Lung (tissue), 12 donors: ENCODE data around the gene ATP5MG. TPM values are rescaled to one million over a fixed set of nuclear protein-coding genes. Genes with fewer than 3 reads are reported as not detected.

Experiments used
- ATAC-seq: fragments of 200-7000 bp; cut with Tn5 transposase; one replicate; pipeline ENCODE4 v1.9.1; 2020; ENCODE audit warnings: moderate number of reproducible peaks; ENCODE audit not compliant: insufficient read depth, low FRiP score
- DNase-seq, 3 donors: peaks; one replicate each; pipeline ENCODE4 v3.0.0-alpha.2; 2013 to 2017
- H3K27ac ChIP-seq, 2 donors: one replicate each; pipeline ENCODE4 v1.5.1; 2013; ENCODE audit warnings: mild to moderate bottlenecking in 2 of 2, moderate library complexity in 2 of 2, control low read depth in 1 of 2, inconsistent platforms in 1 of 2, low read depth in 1 of 2, low read length in 1 of 2
- H3K27me3 ChIP-seq, 3 donors: one replicate each; pipeline ENCODE4 v1.5.1; 2013; ENCODE audit warnings: low read length in 2 of 3; ENCODE audit not compliant: control insufficient read depth in 3 of 3, insufficient read depth in 3 of 3
- H3K36me3 ChIP-seq, 4 donors: one replicate each; pipeline ENCODE4 v1.5.1; 2013; ENCODE audit warnings: low read length in 4 of 4, mild to moderate bottlenecking in 1 of 4, moderate library complexity in 1 of 4; ENCODE audit not compliant: control insufficient read depth in 4 of 4, insufficient read depth in 4 of 4
- H3K4me1 ChIP-seq, 5 donors: one replicate each; pipeline ENCODE4 v1.5.1; 2013; ENCODE audit warnings: low read length in 5 of 5, mild to moderate bottlenecking in 2 of 5, moderate library complexity in 1 of 5; ENCODE audit not compliant: control insufficient read depth in 5 of 5, insufficient read depth in 5 of 5
- H3K4me3 ChIP-seq: one replicate; pipeline ENCODE4 v1.5.1; 2013; ENCODE audit warnings: mild to moderate bottlenecking, control low read depth, moderate library complexity
- H3K9ac ChIP-seq, 2 donors: one replicate each; pipeline ENCODE4 v1.5.1; 2013; ENCODE audit warnings: low read length in 2 of 2, control low read depth in 1 of 2; ENCODE audit not compliant: insufficient read depth in 1 of 2
- H3K9me3 ChIP-seq, 4 donors: one replicate each; pipeline ENCODE4 v1.5.1; 2013; ENCODE audit warnings: low read length in 3 of 4, mild to moderate bottlenecking in 1 of 4, moderate library complexity in 1 of 4; ENCODE audit not compliant: control insufficient read depth in 4 of 4, insufficient read depth in 3 of 4
- WGBS, 2 donors: extraction: QIAGEN DNeasy Blood & Tissue Kit; methylation state at CpG; one replicate each; pipeline ENCODE4 v1.1.7; 2013; 5-methylcytosine and 5-hydroxymethylcytosine counted together
- polyA plus RNA-seq, 2 donors: library from polyadenylated mRNA; stranded (reverse); fragments of 200-250 nt; gene quantifications; one replicate each; pipeline ENCODE4 v1.2.1, GENCODE V29; 2013
- total RNA-seq, 2 donors: library from RNA; depleted of rRNA in 1 of 2; stranded (reverse); fragments of >200 nt in 1 of 2; gene quantifications; one replicate each; pipeline ENCODE4 v1.2.1, GENCODE V29; 2014 to 2021
- TF ChIP-seq, protein P1 (sequence below): IDR thresholded peaks from 2 replicates; pipeline ENCODE4 v1.5.1; 2012; ENCODE audit warnings: mild to moderate bottlenecking; ENCODE audit errors: control extremely low read depth, extremely low read depth
- donor health status: control.
- donor health status: control.
- donor health status: Bipolar disorder and iron deficiency.
- donor health status: healthy.
- donor health status: DM: yes; HTN: yes; CAD: no.

Gene ATP5MG
- total and polyA plus RNA-seq, 4 donors = 50.4 to 367 (median 120) TPM

DNA sequence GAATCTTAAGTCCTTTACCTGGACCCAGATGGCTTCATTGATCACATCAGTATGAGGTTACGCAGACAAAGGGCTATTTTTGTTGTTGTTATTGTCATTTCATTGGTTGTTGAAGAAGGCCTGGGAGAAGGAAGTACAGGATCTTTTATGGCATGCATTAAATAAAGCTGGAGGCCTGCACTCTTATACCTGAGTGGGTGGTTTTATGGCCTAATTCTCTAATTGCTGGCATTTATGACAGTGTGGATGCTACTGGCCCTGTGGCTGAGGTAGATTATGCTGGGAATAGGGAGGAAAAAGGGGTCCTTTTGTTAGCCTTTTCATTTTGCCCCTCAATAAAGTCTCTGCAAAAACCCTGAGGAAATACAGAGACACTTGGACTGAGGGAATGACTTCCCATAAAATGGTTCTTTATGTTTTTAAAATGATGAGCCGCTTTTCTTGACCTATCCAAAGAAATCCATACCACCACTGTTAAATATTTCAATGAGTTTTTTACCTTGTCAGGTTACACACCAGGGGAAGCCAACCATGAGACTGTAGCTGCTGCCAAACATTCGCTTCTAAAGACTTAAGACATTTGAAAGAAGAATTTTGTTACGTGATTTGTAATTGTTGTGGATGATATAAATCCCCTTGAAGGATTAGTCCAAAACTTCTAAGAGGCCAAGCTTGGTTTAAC lies 41.6 kb downstream of the ATP5MG start:
- WGBS, 2 donors = 86 to 87% methylated on average over 4 of the region's 4 CpGs
- DNase-seq (no peak), ATAC-seq (no peak)
- H3K36me3 ChIP-seq = peaks cover 0 to 5% (median 2%) of the 10 kb centered on the region in 4 donors
- no peak overlapping the region for H3K27ac ChIP-seq
- no peak overlapping the region for H3K4me3 ChIP-seq
- no peaks in the 10 kb centered on the region for H3K27me3 ChIP-seq
- TF ChIP-seq, protein P1, sequence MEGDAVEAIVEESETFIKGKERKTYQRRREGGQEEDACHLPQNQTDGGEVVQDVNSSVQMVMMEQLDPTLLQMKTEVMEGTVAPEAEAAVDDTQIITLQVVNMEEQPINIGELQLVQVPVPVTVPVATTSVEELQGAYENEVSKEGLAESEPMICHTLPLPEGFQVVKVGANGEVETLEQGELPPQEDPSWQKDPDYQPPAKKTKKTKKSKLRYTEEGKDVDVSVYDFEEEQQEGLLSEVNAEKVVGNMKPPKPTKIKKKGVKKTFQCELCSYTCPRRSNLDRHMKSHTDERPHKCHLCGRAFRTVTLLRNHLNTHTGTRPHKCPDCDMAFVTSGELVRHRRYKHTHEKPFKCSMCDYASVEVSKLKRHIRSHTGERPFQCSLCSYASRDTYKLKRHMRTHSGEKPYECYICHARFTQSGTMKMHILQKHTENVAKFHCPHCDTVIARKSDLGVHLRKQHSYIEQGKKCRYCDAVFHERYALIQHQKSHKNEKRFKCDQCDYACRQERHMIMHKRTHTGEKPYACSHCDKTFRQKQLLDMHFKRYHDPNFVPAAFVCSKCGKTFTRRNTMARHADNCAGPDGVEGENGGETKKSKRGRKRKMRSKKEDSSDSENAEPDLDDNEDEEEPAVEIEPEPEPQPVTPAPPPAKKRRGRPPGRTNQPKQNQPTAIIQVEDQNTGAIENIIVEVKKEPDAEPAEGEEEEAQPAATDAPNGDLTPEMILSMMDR = no peak
- peaks cover 5 to 27% (median 11%) of the 10 kb centered on the region in 5 donors for H3K4me1 ChIP-seq
- H3K9me3 ChIP-seq = no peaks in the 10 kb centered on the region
- H3K9ac ChIP-seq = no peak overlapping the region

DNA sequence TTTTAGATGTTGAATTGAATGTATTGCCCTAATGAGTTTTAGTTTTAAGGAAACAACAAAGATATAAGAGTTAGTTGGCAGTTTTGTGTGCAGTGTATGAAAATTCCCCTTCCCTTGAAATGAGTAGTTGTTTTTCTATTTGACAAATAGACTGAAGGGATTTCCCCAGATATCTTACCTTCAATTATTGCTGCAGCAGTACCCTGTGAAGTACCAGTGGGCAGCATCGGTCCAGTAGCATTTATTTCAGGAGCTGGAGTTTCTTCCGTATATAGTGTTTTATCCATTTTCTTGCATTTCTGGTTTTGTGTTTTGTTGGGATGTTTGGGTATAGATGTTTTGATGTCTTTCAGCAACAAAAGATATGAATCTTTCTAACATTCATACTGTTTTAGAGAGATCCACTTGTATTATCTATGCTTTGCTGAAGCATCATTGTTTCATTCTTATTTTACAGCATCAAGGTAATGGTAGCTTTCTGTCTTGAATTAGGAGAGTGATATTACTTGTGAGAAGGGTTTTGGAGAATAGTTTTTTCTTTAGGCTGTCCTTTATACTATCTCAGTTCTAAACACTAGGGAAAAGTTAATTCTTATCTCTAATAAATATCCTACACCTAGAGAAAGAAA lies 42.3 kb downstream of the ATP5MG start:
- DNase-seq = no peak
- H3K4me1 ChIP-seq = peaks cover 4 to 20% (median 14%) of the 10 kb centered on the region in 5 donors
- 74 to 88% methylated on average over 2 of the region's 2 CpGs for WGBS, 2 donors
- no peaks in the 10 kb centered on the region for H3K9me3 ChIP-seq
- no peak for ATAC-seq
- H3K36me3 ChIP-seq = peaks cover 0 to 5% (median 2%) of the 10 kb centered on the region in 4 donors
- no peaks in the 10 kb centered on the region for H3K27me3 ChIP-seq
- no peak overlapping the region for H3K4me3 ChIP-seq
- H3K9ac ChIP-seq = no peak overlapping the region
- TF ChIP-seq, protein P1 = no peak
- H3K27ac ChIP-seq = no peak overlapping the region

DNA sequence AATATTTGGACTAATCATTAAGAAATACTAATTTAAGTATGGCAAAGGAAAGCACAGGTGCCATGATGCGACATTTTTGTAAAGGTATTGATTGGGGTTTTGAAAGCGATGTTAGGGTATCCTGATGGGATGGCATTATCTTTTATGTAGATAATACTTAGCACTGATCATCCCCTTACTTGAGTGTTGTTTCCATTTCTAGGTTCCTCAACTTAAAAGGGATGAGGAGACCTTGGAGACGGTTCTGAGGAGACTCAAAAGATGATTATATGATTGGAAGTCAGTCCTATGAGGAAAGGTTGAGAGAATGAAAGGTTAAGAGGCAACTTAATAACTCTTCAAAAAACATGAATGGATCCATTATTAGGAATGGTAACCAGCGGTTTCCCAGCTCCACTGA lies 46.0 kb downstream of the ATP5MG start:
- TF ChIP-seq, protein P1 = no peak
- Histone ChIP-seq H3K9ac (no peak overlapping the region), H3K27me3 (no peaks in the 10 kb centered on the region), H3K36me3 (peaks cover 0 to 4% (median 1%) of the 10 kb centered on the region in 4 donors), H3K27ac (no peak overlapping the region), H3K4me1 (peaks cover 0 to 7% (median 2%) of the 10 kb centered on the region in 5 donors), H3K4me3 (no peak overlapping the region), H3K9me3 (no peaks in the 10 kb centered on the region)
- WGBS, 2 donors = 95 to 96% methylated on average over 4 of the region's 4 CpGs
- no peak for ATAC-seq
- no peak for DNase-seq
